Spleen (tissue), 11 donors: ENCODE results near the gene ST6GALNAC4. TPM values are rescaled to one million over a fixed set of nuclear protein-coding genes. Genes with fewer than 3 reads are reported as not detected.
A peak's percentile ranks its signal among the peaks of the same experiment; 100 is the strongest.

Source experiments
- DNase-seq: peaks from one replicate; pipeline ENCODE4 v3.0.0-alpha.2; 2020
- H3K27ac ChIP-seq, 8 donors: fragments of 200-600 bp; sonication (generic) in 7 of 8; 1 replicate in 4 of 8; 2 replicates in 4 of 8; pipeline versions ENCODE4 v1.5.0 to v1.8.0; 2016 to 2021; ENCODE audit warnings: inconsistent platforms in 4 of 8, mild to moderate bottlenecking in 4 of 8, moderate library complexity in 1 of 8
- H3K27me3 ChIP-seq, 7 donors: fragments of 200-600 bp; sonication (generic) in 6 of 7; replicated peaks in 1 of 7; 1 replicate in 4 of 7; 2 replicates in 3 of 7; pipeline versions ENCODE4 v1.5.0 to v1.8.0; 2016 to 2021; ENCODE audit warnings: inconsistent platforms in 3 of 7, mild to moderate bottlenecking in 1 of 7
- H3K36me3 ChIP-seq, 6 donors: fragments of 200-600 bp; sonication (generic) in 5 of 6; 1 replicate in 4 of 6; 2 replicates in 2 of 6; pipeline versions ENCODE4 v1.5.0 to v1.8.0; 2016 to 2021; ENCODE audit warnings: inconsistent platforms in 2 of 6
- H3K4me1 ChIP-seq, 6 donors: fragments of 200-600 bp; sonication (generic) in 5 of 6; 1 replicate in 3 of 6; 2 replicates in 3 of 6; pipeline versions ENCODE4 v1.5.0 to v1.8.0; 2016 to 2021; ENCODE audit warnings: inconsistent platforms in 3 of 6
- H3K4me3 ChIP-seq, 8 donors: fragments of 200-600 bp; sonication (generic) in 7 of 8; 1 replicate in 4 of 8; 2 replicates in 4 of 8; pipeline versions ENCODE4 v1.5.0 to v1.8.0; 2016 to 2021; ENCODE audit warnings: inconsistent platforms in 4 of 8, mild to moderate bottlenecking in 4 of 8, moderate library complexity in 2 of 8
- H3K9me3 ChIP-seq, 8 donors: fragments of 200-600 bp; sonication (generic) in 7 of 8; 1 replicate in 4 of 8; 2 replicates in 4 of 8; pipeline versions ENCODE4 v1.5.0 to v1.8.0; 2016 to 2021; ENCODE audit warnings: inconsistent platforms in 4 of 8
- CTCF ChIP-seq, 11 experiments: fragments of 200-600 bp in 7 of 11; fragments of 450-650 bp in 4 of 11; sonication (generic) in 4 of 11; IDR thresholded peaks in 8 of 11; conservative IDR thresholded peaks in 3 of 11; 1 replicate in 7 of 11; 2 replicates in 4 of 11; pipeline versions ENCODE4 v1.4.0 to v1.8.0; 2016 to 2021; ENCODE audit warnings: antibody characterized with exemption in 11 of 11, inconsistent platforms in 4 of 11, mild to moderate bottlenecking in 1 of 11
- POLR2A ChIP-seq, 3 donors: fragments of 450-650 bp; IDR thresholded peaks; one replicate each; pipeline ENCODE4 v1.5.1; 2017; ENCODE audit warnings: antibody characterized with exemption in 3 of 3, mild to moderate bottlenecking in 1 of 3
- POLR2AphosphoS5 ChIP-seq, 3 donors: sonication (generic); formaldehyde crosslinking; IDR thresholded peaks; one replicate each; pipeline ENCODE4 v1.5.1; 2017; ENCODE audit warnings: antibody characterized with exemption in 3 of 3
- WGBS, 5 donors: extraction: QIAGEN DNeasy Blood & Tissue Kit in 3 of 5; methylation state at CpG; one replicate each; pipeline versions ENCODE4 v1.1.5 to v1.1.7; 2013 to 2018; 5-methylcytosine and 5-hydroxymethylcytosine counted together
- intact Hi-C: fragments of 100-400 bp; cut with DNase I; formaldehyde crosslinking; loops from one replicate; pipeline ENCODE4 v1.15.0; 2023; ENCODE audit warnings: low total_unique reads
- polyA plus RNA-seq, 3 donors: library from polyadenylated mRNA; stranded (reverse); fragments of 200-250 nt; gene quantifications; one replicate each; pipeline ENCODE4 v1.2.1, GENCODE V29; 2013
- total RNA-seq, 7 donors: library from RNA; depleted of rRNA in 3 of 7; stranded (reverse); fragments of >200 nt in 3 of 7; fragmentation: NEBNext Ultra II Directional in 4 of 7; extraction: Animal tissue kit (Norgen Biotek cat#: 25700) in 4 of 7; gene quantifications; one replicate each; pipeline versions ENCODE4 v1.1.0 to v1.2.1, GENCODE V29; 2016 to 2021
- donor health status: healthy with polysubstance abuse.
- donor health status: DM: no; HTN: no; CAD: no; lungs with moderate emphysema.
- donor health status: DM: no; HTN: no; CAD: no.
- donor health status: Bipolar disorder and iron deficiency.
- donor health status: healthy.
- donor health status: DM: no; HTN: no; CAD: no.
- donor health status: DM: yes; HTN: yes; CAD: no.

The ST6GALNAC4 gene
- total and polyA plus RNA-seq, 10 donors: 16.0 to 92.8 (median 59.3) TPM

DNA sequence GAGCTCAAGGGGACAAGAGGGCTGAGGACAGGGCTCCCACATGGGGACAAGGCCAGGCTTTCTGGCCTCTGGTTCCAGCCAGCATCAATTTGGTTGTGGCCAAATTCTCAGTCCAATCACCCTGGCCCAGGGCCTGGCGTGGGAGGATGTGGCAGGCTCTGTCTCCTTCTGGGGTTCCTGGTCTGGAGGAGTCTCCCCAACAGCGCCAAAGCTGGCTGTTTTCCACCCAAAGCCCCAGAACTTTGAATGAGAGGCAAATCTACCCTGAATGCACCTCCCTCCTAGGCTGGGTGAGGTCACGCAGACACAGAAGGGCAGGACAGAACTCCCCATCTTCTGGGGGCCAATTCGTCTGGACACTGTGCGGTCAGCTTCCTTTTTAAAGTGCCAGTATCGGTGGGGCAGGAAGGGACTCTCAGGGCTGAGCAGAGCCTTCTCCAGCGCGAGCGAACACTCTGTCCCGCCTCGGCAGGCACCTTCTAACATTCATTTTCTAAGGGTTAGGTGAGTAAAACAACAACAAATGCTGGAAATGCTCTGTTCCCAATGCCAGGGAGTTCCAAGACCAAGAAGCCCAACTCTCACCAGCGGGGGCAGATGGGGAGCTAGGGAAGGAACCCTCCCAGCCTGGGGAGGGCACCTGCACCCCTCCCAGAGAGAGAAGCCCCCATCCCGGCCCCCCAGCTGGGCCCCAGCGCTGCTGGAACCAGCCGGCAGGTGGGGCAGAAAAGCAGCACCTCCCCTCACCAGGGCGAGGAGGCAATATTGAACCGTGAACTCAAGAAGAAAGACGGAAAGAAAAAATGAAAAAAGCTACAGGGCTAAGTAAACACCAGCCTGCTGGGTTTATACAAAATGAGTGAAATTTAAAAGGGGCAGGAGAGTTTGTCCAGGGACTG is 24.5 kb upstream of the ST6GALNAC4 start:
- Histone ChIP-seq H3K36me3 (peaks cover 0 to 65% (median 39%) of the 10 kb centered on the region in 6 donors), H3K27ac (no peak overlapping the region), H3K9me3 (no peaks in the 10 kb centered on the region), H3K27me3 (no peaks in the 10 kb centered on the region), H3K4me3 (no peak overlapping the region), H3K4me1 (peaks cover 20 to 66% (median 40%) of the 10 kb centered on the region in 6 donors)
- intact Hi-C loops: no loop called here
- WGBS, 5 donors: 73 to 85% (median 80%) methylated on average over 17 to 18 of the region's 18 CpGs
- no peak for DNase-seq
- TF ChIP-seq POLR2AphosphoS5 (IDR thresholded peaks at IDR 0.05) (no peak), CTCF (IDR thresholded peaks at IDR 0.05 in 8 of 11, conservative IDR thresholded peaks at IDR 0.05 in 3 of 11) (no peak), POLR2A (IDR thresholded peaks at IDR 0.05) (no peak)

DNA sequence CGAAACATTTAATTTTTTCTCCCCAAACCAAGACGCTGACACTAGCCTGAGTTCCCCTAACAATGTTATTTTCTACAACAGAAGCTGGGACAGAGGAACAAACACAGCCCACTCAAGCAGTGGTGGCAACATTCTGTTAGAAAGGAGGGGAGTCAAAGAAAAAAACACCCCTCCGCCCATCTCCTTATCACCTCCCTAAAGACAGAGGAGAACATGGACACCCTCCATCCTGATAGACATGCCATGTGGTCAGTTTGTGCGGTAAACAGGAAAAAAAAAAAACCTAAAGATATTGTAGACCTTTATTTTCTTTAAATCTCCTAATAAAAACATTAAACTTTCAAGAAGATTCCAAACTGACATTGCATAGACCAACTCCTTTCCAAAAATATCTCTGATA is 23.8 kb upstream of the ST6GALNAC4 start:
- Histone ChIP-seq H3K4me3 (no peak overlapping the region), H3K36me3 (peaks cover 0 to 64% (median 34%) of the 10 kb centered on the region in 6 donors), H3K9me3 (no peaks in the 10 kb centered on the region), H3K27me3 (no peaks in the 10 kb centered on the region), H3K4me1 (peaks cover 26 to 73% (median 47%) of the 10 kb centered on the region in 6 donors), H3K27ac (no peak overlapping the region)
- TF ChIP-seq POLR2A (IDR thresholded peaks at IDR 0.05): no peak
- TF ChIP-seq POLR2AphosphoS5 (IDR thresholded peaks at IDR 0.05): no peak
- TF ChIP-seq CTCF (IDR thresholded peaks at IDR 0.05 in 8 of 11, conservative IDR thresholded peaks at IDR 0.05 in 3 of 11): no peak
- WGBS, 5 donors: 93 to 98% (median 94%) methylated on average over 4 of the region's 4 CpGs
- intact Hi-C loops: no loop called here
- no peak for DNase-seq

DNA sequence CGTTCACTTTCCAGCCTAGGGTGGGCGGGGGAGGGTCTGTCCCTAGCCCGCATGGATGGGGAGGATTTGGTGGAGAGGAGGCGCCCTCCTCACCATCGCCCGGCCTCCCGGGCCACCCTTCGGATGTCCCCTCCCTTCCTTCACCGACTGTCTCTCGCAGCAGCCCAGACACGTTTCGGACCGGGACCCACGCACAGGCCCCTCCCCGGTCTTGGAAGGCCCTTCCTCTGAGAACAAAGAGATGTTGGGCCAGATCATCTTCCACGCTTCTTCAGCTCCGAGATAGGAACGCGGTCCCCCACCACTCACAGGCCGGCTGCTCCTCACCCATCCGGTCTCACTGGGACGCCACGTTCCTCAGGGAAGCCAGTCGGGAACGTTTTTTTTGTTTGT is 21.5 kb upstream of the ST6GALNAC4 start:
- no peaks in the 10 kb centered on the region for H3K9me3 ChIP-seq
- H3K4me1 ChIP-seq: peaks cover 19 to 72% (median 47%) of the 10 kb centered on the region in 6 donors
- H3K4me3 ChIP-seq: peak overlapping the region in 4 of 8 donors; percentile 65 to 92 (median 74)
- peak; percentile 84 for DNase-seq
- 51 to 67% (median 58%) methylated on average over 25 of the region's 25 CpGs for WGBS, 5 donors
- peaks cover 0 to 61% (median 13%) of the 10 kb centered on the region in 6 donors for H3K36me3 ChIP-seq
- no peaks in the 10 kb centered on the region for H3K27me3 ChIP-seq
- intact Hi-C loops: no loop called here
- H3K27ac ChIP-seq: peak overlapping the region in 7 of 8 donors; percentile 16 to 90 (median 80)
- TF ChIP-seq CTCF (IDR thresholded peaks at IDR 0.05 in 8 of 11, conservative IDR thresholded peaks at IDR 0.05 in 3 of 11) (no peak), POLR2AphosphoS5 (IDR thresholded peaks at IDR 0.05) (peak in 1 of 3 donors; percentile 7)
